Measurements from ENCODE around the gene S100A14. TPM values are rescaled to one million over a fixed set of nuclear protein-coding genes. Genes with fewer than 3 reads are reported as not detected.

S100A14 gene
- total RNA-seq, 1 experiment from 2014 or later: 252 TPM

GRCh38 chr1:153612755-153613331, 3.3 kb downstream of the S100A14 start, which contains the start of gene S100A16:
Gene S100A16 (minus strand): TSS chr1:153613137. CDS start chr1:153608151, 4,986 bp downstream.
- no peaks in the 10 kb centered on the region for H3K36me3 ChIP-seq (ENCODE audit: control insufficient read depth in 1 of 2, insufficient read depth in 2 of 2, low read length in 2 of 2)
- intact Hi-C loops (cut with micrococcal nuclease): loop anchor here (5.0 kb wide), 1 partner anchor 81 kb away; no protein-coding TSS in a partner anchor
- no peak within 1 kb of the TSS for H2AFZ ChIP-seq (ENCODE audit: low read depth, low read length, poor library complexity, severe bottlenecking)
- DNase-seq (ENCODE audit: low read depth, low spot score) (peak; percentile 56), ATAC-seq (peak; percentile 48)
- no peaks in the 10 kb centered on the region for H3K27me3 ChIP-seq (ENCODE audit: insufficient read depth, low read length)
- RAD21 ChIA-PET (ENCODE audit: low non-redundant PET in 1 of 2, low total read pairs in 2 of 2, uncharacterized antibody in 2 of 2, unreplicated experiment in 2 of 2): interaction anchor here in 1 of 2 experiments (0.6 to 1.4 kb wide), 3 partner anchors 14 to 40 kb away, joined by 3 to 5 read pairs (median 3); partner anchors contain the start of gene S100A13
- H3K4me3 ChIP-seq (replicated peaks in 1 of 2; ENCODE audit: low read depth in 1 of 2, low read length in 2 of 2): peak within 1 kb of the TSS; percentile 88 to 92
- H3K4me1 ChIP-seq (ENCODE audit: control insufficient read depth in 1 of 2, insufficient read depth in 2 of 2, low read length in 2 of 2): peaks cover 71 to 94% of the 10 kb centered on the region in 2 experiments
- peak within 1 kb of the TSS; percentile 93 for H3K9ac ChIP-seq (ENCODE audit: low read length)
- H4K20me1 ChIP-seq (ENCODE audit: insufficient read depth): no peaks in the 10 kb centered on the region
- H3K27ac ChIP-seq (ENCODE audit: low read depth, low read length): peak within 1 kb of the TSS; percentile 72
- peaks cover 68% of the 10 kb centered on the region for H3K79me2 ChIP-seq (ENCODE audit: insufficient read depth, low read length)
- no peaks in the 10 kb centered on the region for H3K9me3 ChIP-seq (ENCODE audit: control insufficient read depth in 1 of 2, insufficient read depth in 1 of 2, low read depth in 1 of 2, low read length in 2 of 2)
- peak within 1 kb of the TSS; percentile 88 for H3K4me2 ChIP-seq (ENCODE audit: low read length)
- POLR2A ChIA-PET: interaction anchor here (1.0 to 9.1 kb wide), 13 partner anchors 9 to 378 kb away, joined by 3 to 172 read pairs (median 8); partner anchors contain the start of genes CHTOP, CREB3L4, RPS27 and S100A1
- no TSS peak for BruUV-seq (replicated peaks)
- CTCF ChIA-PET: interaction anchor here (0.6 to 7.7 kb wide), 6 partner anchors 14 to 102 kb away, joined by 3 to 76 read pairs (median 4); partner anchors contain the start of genes CHTOP, ILF2, S100A1 and S100A13
- H3K9me2 ChIP-seq (ENCODE audit: insufficient read depth): no peaks in the 10 kb centered on the region
- TF ChIP-seq POLR2AphosphoS5 (IDR thresholded peaks at IDR 0.05; ENCODE audit: low read depth, low read length): peak; percentile 94
- TF ChIP-seq ZNF274 (IDR thresholded peaks at IDR 0.05; ENCODE audit: low read depth, low read length): no peak
- TF ChIP-seq TCF7L2 (IDR thresholded peaks at IDR 0.05; ENCODE audit: borderline replicate concordance, extremely low read depth, insufficient read depth, insufficient read length): no peak
- peak; percentile 15 for TF ChIP-seq YY1 (IDR thresholded peaks at IDR 0.05; ENCODE audit: extremely low read depth, insufficient replicate concordance, low read depth, low read length)
- TF ChIP-seq CTCF (IDR thresholded peaks at IDR 0.05 in 2 of 3, conservative IDR thresholded peaks at IDR 0.05 in 1 of 3; ENCODE audit: borderline replicate concordance in 1 of 3, insufficient read depth in 1 of 3, low read depth in 2 of 3, low read length in 2 of 3): no peak
- no peak for TF ChIP-seq MAX (IDR thresholded peaks at IDR 0.05)
- no peak for TF ChIP-seq EZH2 (IDR thresholded peaks at IDR 0.05)
- TF ChIP-seq SIN3A (IDR thresholded peaks at IDR 0.05; ENCODE audit: low read depth): no peak
- no peak for TF ChIP-seq ZBTB33 (IDR thresholded peaks at IDR 0.05; ENCODE audit: extremely low read depth, insufficient replicate concordance, low read length)
- peak; percentile 59; the same call in 1 of the 2 replicates for TF ChIP-seq ZFX (IDR thresholded peaks at IDR 0.05)
- no peak for TF ChIP-seq ATF3 (IDR thresholded peaks at IDR 0.05)
- no peak for TF ChIP-seq RAD21 (IDR thresholded peaks at IDR 0.05; ENCODE audit: low read depth)
- no peak for TF ChIP-seq SP1 (IDR thresholded peaks at IDR 0.05; ENCODE audit: low read depth)
- no peak for TF ChIP-seq ELF1 (IDR thresholded peaks at IDR 0.05; ENCODE audit: borderline replicate concordance, low read depth)
- no peak for TF ChIP-seq EGR1 (IDR thresholded peaks at IDR 0.05; ENCODE audit: low read depth)
- TF ChIP-seq FOSL1 (IDR thresholded peaks at IDR 0.05; ENCODE audit: low read depth): no peak
- TF ChIP-seq REST (IDR thresholded peaks at IDR 0.05; ENCODE audit: low read depth): no peak
- TF ChIP-seq POLR2A (IDR thresholded peaks at IDR 0.05; ENCODE audit: borderline replicate concordance, extremely low read depth, insufficient read depth, insufficient read length): no peak
- TF ChIP-seq CEBPB (IDR thresholded peaks at IDR 0.05; ENCODE audit: low read depth): no peak

All from HCT116 (cell line).